ENCODE results near the gene THSD4.
A peak's percentile ranks its signal among the peaks of the same experiment; 100 is the strongest.

THSD4 gene

DNA sequence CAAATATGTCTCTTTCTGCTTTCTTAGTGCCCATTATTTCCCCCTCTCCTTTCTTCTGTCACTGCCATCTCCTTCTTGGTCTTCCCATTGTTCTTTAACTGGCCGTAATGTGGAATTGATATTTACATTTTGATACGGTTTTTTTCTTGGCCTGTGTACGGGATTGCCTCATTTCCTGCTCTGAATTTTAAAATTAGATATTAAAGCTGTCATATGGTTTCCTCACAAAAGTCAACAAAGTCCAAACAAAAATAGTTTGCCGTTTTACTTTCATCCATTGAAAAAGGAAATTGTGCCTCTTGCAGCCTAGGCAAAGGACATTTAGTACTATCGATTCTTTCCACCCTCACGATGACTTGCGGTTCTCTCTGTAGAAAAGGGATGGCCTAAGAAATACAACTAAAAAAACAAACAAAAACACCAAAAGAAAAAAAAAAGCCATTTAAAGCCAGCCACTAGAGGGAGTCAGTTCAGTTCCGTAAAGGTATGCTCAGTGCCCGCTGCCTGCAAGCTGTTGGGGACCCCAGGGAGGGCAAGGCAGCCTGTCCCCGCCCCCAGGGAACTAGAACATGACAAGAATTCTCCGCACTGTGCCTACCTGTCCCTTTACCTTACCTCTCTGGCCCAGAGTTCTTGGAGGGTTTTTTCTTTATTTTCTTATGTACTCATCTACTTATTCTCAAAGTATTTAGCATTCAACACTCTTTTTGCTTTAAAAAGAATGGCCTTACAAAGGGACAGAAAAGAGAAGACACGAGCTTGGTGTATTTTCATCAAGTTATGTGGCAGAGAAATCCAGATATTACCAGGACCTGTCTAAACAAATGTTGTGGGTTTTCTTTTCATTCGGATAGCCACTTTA, 665.1 kb downstream of the THSD4 start:
- TF ChIP-seq, protein P1, sequence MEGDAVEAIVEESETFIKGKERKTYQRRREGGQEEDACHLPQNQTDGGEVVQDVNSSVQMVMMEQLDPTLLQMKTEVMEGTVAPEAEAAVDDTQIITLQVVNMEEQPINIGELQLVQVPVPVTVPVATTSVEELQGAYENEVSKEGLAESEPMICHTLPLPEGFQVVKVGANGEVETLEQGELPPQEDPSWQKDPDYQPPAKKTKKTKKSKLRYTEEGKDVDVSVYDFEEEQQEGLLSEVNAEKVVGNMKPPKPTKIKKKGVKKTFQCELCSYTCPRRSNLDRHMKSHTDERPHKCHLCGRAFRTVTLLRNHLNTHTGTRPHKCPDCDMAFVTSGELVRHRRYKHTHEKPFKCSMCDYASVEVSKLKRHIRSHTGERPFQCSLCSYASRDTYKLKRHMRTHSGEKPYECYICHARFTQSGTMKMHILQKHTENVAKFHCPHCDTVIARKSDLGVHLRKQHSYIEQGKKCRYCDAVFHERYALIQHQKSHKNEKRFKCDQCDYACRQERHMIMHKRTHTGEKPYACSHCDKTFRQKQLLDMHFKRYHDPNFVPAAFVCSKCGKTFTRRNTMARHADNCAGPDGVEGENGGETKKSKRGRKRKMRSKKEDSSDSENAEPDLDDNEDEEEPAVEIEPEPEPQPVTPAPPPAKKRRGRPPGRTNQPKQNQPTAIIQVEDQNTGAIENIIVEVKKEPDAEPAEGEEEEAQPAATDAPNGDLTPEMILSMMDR (IDR thresholded peaks at IDR 0.05; ENCODE audit: low read depth, low read length, missing control alignments), result peak; percentile 75
- peak; percentile 52 for DNase-seq (ENCODE audit: extremely low read depth, low read depth)
- H3K4me3 ChIP-seq (replicated peaks; ENCODE audit: low read depth, low read length), result no peak overlapping the region

DNA sequence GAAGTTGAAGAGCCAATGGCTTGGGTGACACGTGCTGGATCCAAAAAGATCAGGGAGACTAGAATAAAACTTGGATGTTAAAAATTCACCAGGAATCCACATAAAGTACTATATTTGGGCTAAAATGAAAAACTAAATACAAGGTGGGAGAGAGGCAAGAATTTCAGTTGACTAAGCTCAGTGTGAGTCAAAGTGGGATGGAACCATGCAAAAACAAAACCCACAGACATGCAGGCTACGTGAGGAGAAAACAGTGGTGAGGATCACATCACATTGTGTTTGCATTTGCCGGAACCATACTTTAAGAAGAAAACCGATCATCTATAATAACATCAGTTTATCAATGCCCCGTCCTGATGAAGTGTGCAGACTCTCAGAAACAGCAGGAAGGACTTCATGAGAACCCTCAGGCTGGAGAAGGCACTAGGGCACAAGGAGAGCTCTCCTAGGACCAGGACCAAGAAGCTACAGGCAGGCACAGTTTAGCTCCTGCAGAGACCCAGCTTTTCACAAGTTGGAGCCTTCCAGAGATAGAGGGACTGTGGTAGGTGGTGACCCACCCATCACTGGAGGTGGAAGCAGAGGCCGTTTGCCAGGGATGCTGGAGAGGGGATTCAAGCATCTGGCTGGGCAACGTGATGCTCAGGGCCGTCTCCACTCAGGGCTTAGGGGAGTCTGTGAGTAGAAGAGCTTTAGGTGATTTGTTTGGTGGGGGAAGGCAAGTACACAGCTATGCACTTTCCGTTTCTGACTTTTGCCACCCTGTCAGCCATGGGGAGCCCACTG, 666.1 kb downstream of the THSD4 start:
- TF ChIP-seq, protein P1 (IDR thresholded peaks at IDR 0.05; ENCODE audit: low read depth, low read length, missing control alignments), result no peak
- H3K4me3 ChIP-seq (replicated peaks; ENCODE audit: low read depth, low read length), result no peak overlapping the region
- no peak for DNase-seq (ENCODE audit: extremely low read depth, low read depth)

DNA sequence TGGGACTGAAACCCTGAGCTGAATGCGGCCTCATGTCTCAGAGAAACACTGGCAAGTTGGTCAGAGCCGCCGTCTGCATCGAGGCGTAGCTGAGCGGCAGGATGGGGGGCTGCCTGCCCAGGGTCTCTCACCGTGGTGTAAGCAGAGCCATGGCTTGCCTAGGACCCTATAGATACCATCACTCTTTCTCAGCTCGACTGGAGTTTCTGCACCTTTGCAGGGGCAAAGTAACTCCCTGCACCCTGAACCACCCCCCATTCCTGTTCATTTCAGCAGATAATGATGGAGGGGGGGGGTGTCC, 666.6 kb downstream of the THSD4 start:
- H3K4me3 ChIP-seq (replicated peaks; ENCODE audit: low read depth, low read length), result no peak overlapping the region
- DNase-seq (ENCODE audit: extremely low read depth, low read depth), result no peak
- TF ChIP-seq, protein P1 (IDR thresholded peaks at IDR 0.05; ENCODE audit: low read depth, low read length, missing control alignments), result no peak

DNA sequence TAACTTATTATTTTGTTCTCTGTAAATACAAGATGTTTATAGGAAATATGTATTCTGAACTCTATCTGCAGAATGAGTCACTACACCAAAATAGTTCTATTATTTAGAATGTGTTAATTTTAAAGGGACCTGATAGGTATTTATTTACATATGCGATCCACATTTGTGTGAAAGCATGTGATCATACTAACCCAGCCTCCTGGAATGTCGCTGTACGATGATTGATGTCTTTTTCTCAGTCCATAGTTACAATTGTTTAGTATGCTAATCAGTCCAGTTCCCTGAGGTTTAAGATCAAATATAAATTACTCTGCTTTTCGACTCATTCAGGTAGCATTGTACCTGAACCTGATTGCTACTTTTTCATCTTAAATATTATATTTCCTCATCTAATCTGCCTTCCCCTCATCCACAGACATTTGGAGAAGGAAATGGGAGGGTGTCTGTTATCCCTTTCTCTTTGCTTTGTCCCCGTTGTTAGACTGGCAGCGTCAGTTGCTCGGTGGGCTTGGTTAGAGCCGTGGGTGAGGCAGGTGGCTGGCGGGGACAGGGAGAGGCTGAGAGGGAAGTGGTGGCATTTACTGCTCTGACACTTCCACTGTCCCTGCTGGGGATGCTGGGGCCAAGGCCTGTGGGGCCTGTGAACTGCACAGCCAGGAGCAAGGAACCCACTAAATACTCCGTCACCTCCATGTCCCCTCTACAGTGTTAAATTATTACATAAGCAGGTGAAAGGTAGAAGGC, 667.3 kb downstream of the THSD4 start:
- H3K4me3 ChIP-seq (replicated peaks; ENCODE audit: low read depth, low read length), result no peak overlapping the region
- TF ChIP-seq, protein P1 (IDR thresholded peaks at IDR 0.05; ENCODE audit: low read depth, low read length, missing control alignments), result no peak
- DNase-seq (ENCODE audit: extremely low read depth, low read depth), result no peak

DNA sequence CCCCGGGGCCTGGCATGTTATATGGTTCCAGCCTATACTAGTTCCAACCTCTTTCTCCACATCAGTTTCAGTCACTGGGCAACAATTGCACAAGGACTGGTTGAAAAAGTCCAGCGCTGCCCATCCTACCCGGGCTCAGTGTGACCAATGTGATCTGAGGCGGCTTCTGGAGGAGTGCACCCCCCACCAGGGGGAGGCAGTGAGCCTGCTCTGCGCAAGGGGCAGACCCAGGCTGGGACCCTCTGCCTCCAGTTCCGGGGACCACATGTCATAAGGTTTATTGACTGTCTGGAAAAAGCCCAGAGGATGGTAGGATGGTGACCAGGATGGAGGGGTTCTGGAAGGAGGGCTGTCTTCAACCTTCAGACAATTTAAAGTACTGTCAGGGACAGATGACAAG, 669.4 kb downstream of the THSD4 start:
- H3K4me3 ChIP-seq (replicated peaks; ENCODE audit: low read depth, low read length), result no peak overlapping the region
- TF ChIP-seq, protein P1 (IDR thresholded peaks at IDR 0.05; ENCODE audit: low read depth, low read length, missing control alignments), result peak; percentile 49
- DNase-seq (ENCODE audit: extremely low read depth, low read depth), result no peak

DNA sequence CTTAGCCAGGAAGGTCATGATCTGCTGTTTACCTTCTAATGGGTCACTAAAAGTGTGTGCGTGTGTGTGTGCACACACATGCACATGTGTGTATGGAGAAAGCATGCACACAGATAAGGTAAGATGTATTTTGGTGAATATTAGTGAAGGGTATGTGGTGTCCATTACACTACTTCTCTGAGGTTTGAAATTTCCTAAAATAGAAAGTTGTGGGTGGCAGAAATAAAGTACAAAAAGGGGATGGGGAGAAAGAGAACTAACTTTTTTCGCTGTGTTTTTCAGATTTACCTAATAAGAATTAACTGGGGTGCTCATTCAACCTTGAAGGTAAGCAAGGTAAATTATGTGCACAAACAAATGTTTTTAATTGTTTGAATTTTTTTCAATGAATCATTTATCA, 670.7 kb downstream of the THSD4 start:
- no peak overlapping the region for H3K4me3 ChIP-seq (replicated peaks; ENCODE audit: low read depth, low read length)
- DNase-seq (ENCODE audit: extremely low read depth, low read depth), result no peak
- TF ChIP-seq, protein P1 (IDR thresholded peaks at IDR 0.05; ENCODE audit: low read depth, low read length, missing control alignments), result no peak
